ENCODE data around the gene ANO10.

ANO10 gene

DNA sequence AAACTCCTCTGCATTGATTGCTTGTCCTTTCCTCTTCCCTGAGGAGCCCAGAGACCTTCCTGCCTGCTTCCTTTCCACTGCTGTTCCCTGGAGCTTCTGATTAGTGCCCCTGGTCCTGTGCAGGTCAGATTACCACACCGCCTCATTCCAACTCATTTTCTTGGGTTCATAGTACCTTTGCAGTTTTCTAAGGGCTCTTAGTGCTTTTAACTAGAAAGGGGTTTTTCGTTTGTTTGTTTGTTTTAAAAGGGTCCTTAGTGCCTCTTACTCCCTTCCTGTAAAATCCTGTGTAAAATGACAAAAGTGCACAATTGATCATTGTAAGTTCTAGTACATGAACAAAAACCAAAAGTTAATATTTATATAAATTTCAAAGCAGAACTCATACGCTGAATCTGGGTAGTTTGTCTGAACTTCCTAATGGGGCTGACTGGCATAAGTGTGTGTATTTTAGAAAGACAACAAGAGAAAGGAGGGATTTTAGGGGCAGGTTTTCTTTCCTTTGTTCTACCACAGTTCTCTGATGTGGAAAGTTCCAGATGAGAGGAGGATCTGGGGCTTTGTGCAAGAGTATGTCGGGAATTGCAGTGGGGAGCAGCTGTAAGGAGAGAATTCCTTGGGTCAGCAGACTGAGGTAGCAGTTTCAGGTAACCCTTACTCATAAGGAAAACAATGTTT, 304.9 kb downstream of the ANO10 start:
- no peak overlapping the region for H3K27ac ChIP-seq
- no peak for DNase-seq (ENCODE audit: low spot score)
- ChIA-PET CTCF (no interaction called here), POLR2A (ENCODE audit: low non-redundant PET) (no interaction called here)
- TF ChIP-seq, protein P1, sequence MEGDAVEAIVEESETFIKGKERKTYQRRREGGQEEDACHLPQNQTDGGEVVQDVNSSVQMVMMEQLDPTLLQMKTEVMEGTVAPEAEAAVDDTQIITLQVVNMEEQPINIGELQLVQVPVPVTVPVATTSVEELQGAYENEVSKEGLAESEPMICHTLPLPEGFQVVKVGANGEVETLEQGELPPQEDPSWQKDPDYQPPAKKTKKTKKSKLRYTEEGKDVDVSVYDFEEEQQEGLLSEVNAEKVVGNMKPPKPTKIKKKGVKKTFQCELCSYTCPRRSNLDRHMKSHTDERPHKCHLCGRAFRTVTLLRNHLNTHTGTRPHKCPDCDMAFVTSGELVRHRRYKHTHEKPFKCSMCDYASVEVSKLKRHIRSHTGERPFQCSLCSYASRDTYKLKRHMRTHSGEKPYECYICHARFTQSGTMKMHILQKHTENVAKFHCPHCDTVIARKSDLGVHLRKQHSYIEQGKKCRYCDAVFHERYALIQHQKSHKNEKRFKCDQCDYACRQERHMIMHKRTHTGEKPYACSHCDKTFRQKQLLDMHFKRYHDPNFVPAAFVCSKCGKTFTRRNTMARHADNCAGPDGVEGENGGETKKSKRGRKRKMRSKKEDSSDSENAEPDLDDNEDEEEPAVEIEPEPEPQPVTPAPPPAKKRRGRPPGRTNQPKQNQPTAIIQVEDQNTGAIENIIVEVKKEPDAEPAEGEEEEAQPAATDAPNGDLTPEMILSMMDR (conservative IDR thresholded peaks at IDR 0.05; ENCODE audit: low read depth) = no peak
